Right lobe of liver (tissue), 4 donors: ENCODE data around the gene SPOCK1.

Source experiments
- CTCF ChIP-seq, 4 donors: fragments of 200-600 bp in 3 of 4; fragments of 450-650 bp in 1 of 4; IDR thresholded peaks; one replicate each; pipeline versions ENCODE4 v1.5.1 to v1.8.0; 2016 to 2022; ENCODE audit warnings: antibody characterized with exemption in 4 of 4, mild to moderate bottlenecking in 2 of 4
- POLR2A ChIP-seq: fragments of 450-650 bp; IDR thresholded peaks from one replicate; pipeline ENCODE4 v1.6.1; 2017; ENCODE audit warnings: antibody characterized with exemption, mild to moderate bottlenecking
- donor health status: DM: no; HTN: no; CAD: no.
- donor health status: DM: no; HTN: no; CAD: no.
- donor health status: DM: no; HTN: yes; CAD: no.

- no peak for TF ChIP-seq CTCF (IDR thresholded peaks at IDR 0.05)
- TF ChIP-seq POLR2A: no peak
Observed at GRCh38 chr5:137501226-137501625, 2.1 kb upstream of the SPOCK1 start.
